G401.6 (cell line): ENCODE data around the gene CCPG1.

Source experiments
- FAIRE-seq: peaks from 2 replicates; lab custom pipeline; 2012; peaks lifted over from hg19 to GRCh38; lab: Jason Lieb, UNC

The CCPG1 gene

DNA sequence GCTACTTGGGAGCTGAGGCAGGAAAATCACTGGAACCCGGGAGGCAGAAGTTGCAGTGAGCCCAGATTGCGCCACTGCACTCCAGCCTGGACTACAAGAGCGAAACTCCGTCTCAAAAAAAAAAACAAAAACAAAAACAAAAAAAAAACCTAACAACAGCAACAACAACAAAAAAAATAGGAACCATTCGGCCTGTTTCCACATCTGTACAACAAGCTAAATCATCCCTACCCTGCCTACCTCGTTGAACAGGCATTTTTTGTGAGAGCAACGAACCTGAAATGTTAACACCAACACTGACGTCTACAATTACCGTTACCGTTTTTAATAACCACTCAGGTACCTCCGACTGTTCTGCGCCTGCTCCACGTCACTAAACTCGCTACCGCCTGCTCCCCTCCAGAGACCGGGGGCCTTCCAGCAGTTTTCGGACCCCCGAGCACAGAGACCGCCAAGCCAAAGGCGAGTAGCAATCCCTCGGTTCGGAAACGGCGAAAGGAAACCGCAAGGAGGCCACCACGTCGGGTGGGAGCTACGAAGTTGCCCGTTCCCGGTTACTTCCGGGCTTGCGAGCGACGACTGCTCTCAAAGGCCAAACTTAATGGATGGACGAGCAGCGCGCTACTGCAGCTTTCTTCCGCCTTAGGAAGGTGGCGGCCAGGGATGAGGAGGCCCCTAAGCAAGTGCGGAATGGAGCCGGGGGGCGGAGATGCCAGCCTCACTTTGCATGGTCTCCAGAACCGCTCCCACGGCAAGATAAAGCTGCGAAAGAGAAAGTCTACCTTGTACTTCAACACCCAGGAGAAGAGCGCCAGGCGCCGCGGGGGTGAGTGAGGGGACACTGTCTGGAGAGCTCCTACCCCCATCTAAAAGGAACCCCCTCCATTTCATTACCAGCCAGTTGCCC, 89.3 kb downstream of the CCPG1 start, which contains the start of the genes PIGB and PIGBOS1:
Gene PIGB, plus strand, starts transcription at position 635 of the 907 bp plus-strand sequence. Its CDS starts 29 bp downstream, at position 664.
Gene PIGBOS1, minus strand, starts transcription at position 536 of the 907 bp plus-strand sequence. CDS start 1,331 bp downstream, outside the sequence.
- peak; percentile 79 for FAIRE-seq
